Esophagus muscularis mucosa (tissue), 3 donors: ENCODE data around the gene SAMD4A.

Experiments
- CTCF ChIP-seq, 3 experiments: fragments of 200-600 bp in 2 of 3; fragments of 450-650 bp in 1 of 3; sonication (generic) in 2 of 3; IDR thresholded peaks; one replicate each; pipeline ENCODE4 v1.5.1; 2017 to 2019; ENCODE audit warnings: antibody characterized with exemption in 3 of 3, mild to moderate bottlenecking in 2 of 3, moderate library complexity in 1 of 3
- POLR2A ChIP-seq: fragments of 450-650 bp; IDR thresholded peaks from one replicate; pipeline ENCODE4 v1.6.1; 2017; ENCODE audit warnings: antibody characterized with exemption, moderate library complexity, mild to moderate bottlenecking, low read depth
- POLR2AphosphoS5 ChIP-seq, 2 donors: sonication (generic); formaldehyde crosslinking; IDR thresholded peaks; one replicate each; pipeline ENCODE4 v1.6.1; 2017; ENCODE audit warnings: antibody characterized with exemption in 2 of 2

DNA sequence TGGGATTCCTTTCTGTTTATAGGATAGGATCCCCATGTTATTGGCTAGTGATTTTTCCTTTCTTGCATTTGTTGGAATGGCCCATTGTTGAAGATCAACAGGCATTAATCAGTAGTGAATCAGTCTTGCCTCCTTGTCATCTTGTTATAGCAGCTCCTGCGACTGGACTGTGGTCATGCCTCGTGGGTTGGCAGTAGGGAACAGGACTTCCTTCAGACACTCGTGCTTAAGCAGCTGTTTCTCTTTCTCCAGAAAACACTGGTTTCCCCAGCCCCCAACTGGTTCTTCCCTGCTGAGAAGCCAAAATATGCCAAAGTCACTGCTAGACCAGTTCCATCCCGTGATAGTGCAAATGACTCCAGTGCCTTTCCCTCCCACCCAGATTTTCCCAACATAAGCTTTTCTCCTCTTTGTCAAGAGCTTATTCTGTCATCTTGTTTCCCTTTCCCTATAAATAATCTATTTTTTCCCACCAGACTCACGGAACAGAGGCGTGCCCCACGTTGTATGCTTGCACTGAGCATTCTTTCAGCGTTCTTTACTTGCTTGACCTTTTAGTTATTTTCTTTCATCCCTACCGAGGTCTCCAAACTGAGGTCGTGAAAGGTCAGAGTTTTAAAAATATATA is 83.5 kb downstream of the SAMD4A start:
- peak; percentile 61 to 83 for TF ChIP-seq POLR2AphosphoS5 (IDR thresholded peaks at IDR 0.05)
- TF ChIP-seq CTCF (IDR thresholded peaks at IDR 0.05): no peak
- TF ChIP-seq POLR2A: no peak
